ENCODE measurements around the gene ARMC9.

Gene ARMC9

DNA sequence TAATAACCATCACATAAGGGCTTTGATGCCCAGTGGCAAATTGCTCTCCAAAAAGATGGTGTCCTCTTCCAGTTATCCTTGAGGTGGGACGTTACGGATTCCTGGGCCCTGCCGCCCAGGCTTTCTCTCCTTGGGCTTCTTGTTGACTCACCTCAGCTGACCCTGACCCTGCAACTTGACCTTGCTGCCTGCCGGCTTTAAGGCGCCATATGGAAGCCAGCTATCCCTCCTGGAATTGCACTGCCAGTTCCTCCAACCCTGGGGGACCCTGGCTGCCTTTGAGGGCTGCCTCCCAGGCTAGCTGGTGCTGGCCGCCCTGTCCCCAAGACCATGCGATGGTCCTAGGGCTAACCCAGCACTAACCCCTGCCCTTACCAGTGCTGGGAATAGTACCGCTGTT is 168.7 kb downstream of the ARMC9 start (continued):
- TF ChIP-seq ZFP30 (CRISPR knock-in tag; IDR thresholded peaks at IDR 0.05): no peak

DNA sequence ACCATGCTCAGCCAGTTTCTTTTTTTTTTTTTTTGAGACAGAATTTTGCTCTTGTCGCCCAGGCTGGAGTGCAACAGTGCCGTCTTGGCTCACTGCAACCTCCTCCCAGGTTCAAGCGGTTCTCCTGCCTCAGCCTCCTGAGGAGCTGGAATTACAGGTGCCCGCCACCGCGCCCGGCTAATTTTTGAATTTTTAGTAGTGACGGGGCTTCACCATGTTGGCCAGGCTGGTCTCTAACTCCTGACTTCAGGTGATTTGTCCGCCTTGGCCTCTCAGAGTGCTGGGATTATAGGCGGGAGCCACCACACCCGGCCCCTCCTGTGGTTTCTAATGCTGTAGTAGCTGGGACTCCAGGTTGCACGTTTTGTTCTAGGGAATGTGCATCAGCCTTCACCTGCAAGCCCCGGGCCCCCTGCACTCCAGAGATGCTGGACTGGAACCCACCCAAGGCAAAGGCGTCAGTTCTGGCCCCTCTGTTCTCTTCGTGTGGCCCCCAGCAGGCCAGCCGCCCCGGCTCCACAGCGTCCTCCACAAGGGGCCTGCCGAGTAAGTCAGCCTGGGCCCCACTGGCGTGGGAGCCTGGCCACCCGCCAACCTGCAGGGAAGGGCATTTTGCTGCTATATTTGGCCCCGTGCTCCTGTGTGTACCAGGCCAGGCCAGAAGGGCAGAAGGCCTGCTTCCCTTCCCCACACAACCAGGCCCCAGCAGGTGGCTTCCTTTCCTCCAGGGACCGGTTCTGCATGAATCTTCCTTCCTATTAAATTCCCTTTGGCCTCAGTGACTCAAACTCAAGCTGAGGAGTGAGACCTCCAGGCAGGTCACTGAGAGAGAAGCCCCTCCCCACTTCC is 171.4 kb downstream of the ARMC9 start:
- ATAC-seq: no peak
- TF ChIP-seq BACH2 (CRISPR knock-in tag; IDR thresholded peaks at IDR 0.05; ENCODE audit: borderline replicate concordance): no peak
- no peak for TF ChIP-seq ZC3H10 (CRISPR knock-in tag; IDR thresholded peaks at IDR 0.05)
- no peak for TF ChIP-seq TCF4 (CRISPR knock-in tag; IDR thresholded peaks at IDR 0.05; ENCODE audit: borderline replicate concordance)
- TF ChIP-seq ZFP3 (CRISPR knock-in tag; IDR thresholded peaks at IDR 0.05): no peak
- no peak for TF ChIP-seq ZNF8 (CRISPR knock-in tag; IDR thresholded peaks at IDR 0.05)
- no peak for TF ChIP-seq ZFP30 (CRISPR knock-in tag; IDR thresholded peaks at IDR 0.05)
- TF ChIP-seq, protein P1, sequence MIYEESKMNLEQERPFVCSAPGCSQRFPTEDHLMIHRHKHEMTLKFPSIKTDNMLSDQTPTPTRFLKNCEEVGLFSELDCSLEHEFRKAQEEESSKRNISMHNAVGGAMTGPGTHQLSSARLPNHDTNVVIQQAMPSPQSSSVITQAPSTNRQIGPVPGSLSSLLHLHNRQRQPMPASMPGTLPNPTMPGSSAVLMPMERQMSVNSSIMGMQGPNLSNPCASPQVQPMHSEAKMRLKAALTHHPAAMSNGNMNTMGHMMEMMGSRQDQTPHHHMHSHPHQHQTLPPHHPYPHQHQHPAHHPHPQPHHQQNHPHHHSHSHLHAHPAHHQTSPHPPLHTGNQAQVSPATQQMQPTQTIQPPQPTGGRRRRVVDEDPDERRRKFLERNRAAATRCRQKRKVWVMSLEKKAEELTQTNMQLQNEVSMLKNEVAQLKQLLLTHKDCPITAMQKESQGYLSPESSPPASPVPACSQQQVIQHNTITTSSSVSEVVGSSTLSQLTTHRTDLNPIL (CRISPR knock-in tag; IDR thresholded peaks at IDR 0.05; ENCODE audit: low read depth): no peak
- no peak for TF ChIP-seq GLIS3 (CRISPR knock-in tag; IDR thresholded peaks at IDR 0.05)
- TF ChIP-seq, protein P2, sequence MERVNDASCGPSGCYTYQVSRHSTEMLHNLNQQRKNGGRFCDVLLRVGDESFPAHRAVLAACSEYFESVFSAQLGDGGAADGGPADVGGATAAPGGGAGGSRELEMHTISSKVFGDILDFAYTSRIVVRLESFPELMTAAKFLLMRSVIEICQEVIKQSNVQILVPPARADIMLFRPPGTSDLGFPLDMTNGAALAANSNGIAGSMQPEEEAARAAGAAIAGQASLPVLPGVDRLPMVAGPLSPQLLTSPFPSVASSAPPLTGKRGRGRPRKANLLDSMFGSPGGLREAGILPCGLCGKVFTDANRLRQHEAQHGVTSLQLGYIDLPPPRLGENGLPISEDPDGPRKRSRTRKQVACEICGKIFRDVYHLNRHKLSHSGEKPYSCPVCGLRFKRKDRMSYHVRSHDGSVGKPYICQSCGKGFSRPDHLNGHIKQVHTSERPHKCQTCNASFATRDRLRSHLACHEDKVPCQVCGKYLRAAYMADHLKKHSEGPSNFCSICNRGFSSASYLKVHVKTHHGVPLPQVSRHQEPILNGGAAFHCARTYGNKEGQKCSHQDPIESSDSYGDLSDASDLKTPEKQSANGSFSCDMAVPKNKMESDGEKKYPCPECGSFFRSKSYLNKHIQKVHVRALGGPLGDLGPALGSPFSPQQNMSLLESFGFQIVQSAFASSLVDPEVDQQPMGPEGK (CRISPR knock-in tag; IDR thresholded peaks at IDR 0.05; ENCODE audit: borderline replicate concordance): no peak
- no peak for TF ChIP-seq POU6F1 (CRISPR knock-in tag; IDR thresholded peaks at IDR 0.05; ENCODE audit: borderline replicate concordance, low read depth)
- TF ChIP-seq SNAI2 (CRISPR knock-in tag; IDR thresholded peaks at IDR 0.05): no peak
- TF ChIP-seq, protein P3, sequence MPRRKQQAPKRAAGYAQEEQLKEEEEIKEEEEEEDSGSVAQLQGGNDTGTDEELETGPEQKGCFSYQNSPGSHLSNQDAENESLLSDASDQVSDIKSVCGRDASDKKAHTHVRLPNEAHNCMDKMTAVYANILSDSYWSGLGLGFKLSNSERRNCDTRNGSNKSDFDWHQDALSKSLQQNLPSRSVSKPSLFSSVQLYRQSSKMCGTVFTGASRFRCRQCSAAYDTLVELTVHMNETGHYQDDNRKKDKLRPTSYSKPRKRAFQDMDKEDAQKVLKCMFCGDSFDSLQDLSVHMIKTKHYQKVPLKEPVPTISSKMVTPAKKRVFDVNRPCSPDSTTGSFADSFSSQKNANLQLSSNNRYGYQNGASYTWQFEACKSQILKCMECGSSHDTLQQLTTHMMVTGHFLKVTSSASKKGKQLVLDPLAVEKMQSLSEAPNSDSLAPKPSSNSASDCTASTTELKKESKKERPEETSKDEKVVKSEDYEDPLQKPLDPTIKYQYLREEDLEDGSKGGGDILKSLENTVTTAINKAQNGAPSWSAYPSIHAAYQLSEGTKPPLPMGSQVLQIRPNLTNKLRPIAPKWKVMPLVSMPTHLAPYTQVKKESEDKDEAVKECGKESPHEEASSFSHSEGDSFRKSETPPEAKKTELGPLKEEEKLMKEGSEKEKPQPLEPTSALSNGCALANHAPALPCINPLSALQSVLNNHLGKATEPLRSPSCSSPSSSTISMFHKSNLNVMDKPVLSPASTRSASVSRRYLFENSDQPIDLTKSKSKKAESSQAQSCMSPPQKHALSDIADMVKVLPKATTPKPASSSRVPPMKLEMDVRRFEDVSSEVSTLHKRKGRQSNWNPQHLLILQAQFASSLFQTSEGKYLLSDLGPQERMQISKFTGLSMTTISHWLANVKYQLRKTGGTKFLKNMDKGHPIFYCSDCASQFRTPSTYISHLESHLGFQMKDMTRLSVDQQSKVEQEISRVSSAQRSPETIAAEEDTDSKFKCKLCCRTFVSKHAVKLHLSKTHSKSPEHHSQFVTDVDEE (CRISPR knock-in tag; IDR thresholded peaks at IDR 0.05): no peak
- TF ChIP-seq ESRRG (CRISPR knock-in tag; IDR thresholded peaks at IDR 0.05): no peak
- TF ChIP-seq ZNF70 (CRISPR knock-in tag; IDR thresholded peaks at IDR 0.05): no peak

DNA sequence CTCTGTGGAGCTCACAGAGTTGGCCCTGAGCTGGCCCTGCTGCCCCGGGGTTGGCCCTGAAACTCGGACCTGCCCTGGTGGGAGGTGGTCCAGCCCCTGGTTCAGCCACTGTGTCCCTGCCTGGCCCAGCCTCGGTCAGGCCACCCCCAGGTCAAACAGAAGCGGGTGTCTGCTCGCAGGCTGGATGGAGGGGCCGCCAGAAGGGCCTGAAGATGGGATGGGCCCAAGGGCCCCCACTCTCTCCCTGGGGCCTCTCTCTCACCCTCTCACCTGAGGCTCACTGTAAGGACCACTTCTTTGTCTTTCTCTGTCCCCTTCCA is 172.0 kb downstream of the ARMC9 start:
- ATAC-seq: no peak
- TF ChIP-seq BACH2 (CRISPR knock-in tag; IDR thresholded peaks at IDR 0.05; ENCODE audit: borderline replicate concordance) (no peak), CSDC2 (CRISPR knock-in tag; IDR thresholded peaks at IDR 0.05) (no peak), ZNF565 (CRISPR knock-in tag; conservative IDR thresholded peaks at IDR 0.05; ENCODE audit: low read depth) (no peak), ZFP30 (CRISPR knock-in tag; IDR thresholded peaks at IDR 0.05) (no peak), OSR1 (CRISPR knock-in tag; IDR thresholded peaks at IDR 0.05) (no peak), RARB (CRISPR knock-in tag; IDR thresholded peaks at IDR 0.05) (no peak), SNAI2 (CRISPR knock-in tag; IDR thresholded peaks at IDR 0.05) (no peak), ZNF70 (CRISPR knock-in tag; IDR thresholded peaks at IDR 0.05) (no peak), ARNTL (CRISPR knock-in tag; IDR thresholded peaks at IDR 0.05; ENCODE audit: borderline replicate concordance, low read depth) (no peak), CSRNP3 (CRISPR knock-in tag; IDR thresholded peaks at IDR 0.05) (no peak), PPARA (CRISPR knock-in tag; IDR thresholded peaks at IDR 0.05; ENCODE audit: borderline replicate concordance) (no peak)
- TF ChIP-seq, protein P3 (CRISPR knock-in tag; IDR thresholded peaks at IDR 0.05): no peak
- TF ChIP-seq, protein P2 (CRISPR knock-in tag; IDR thresholded peaks at IDR 0.05; ENCODE audit: borderline replicate concordance): no peak
- TF ChIP-seq, protein P1 (CRISPR knock-in tag; IDR thresholded peaks at IDR 0.05; ENCODE audit: low read depth): no peak
